Kidney capillary endothelial cell (primary cell): ENCODE measurements around the gene GLIS2.

Experiments used
- DNase-seq: peaks from one replicate; pipeline ENCODE4 v3.0.0-alpha.2; 2018; ENCODE audit warnings: low spot score

The GLIS2 gene

DNA sequence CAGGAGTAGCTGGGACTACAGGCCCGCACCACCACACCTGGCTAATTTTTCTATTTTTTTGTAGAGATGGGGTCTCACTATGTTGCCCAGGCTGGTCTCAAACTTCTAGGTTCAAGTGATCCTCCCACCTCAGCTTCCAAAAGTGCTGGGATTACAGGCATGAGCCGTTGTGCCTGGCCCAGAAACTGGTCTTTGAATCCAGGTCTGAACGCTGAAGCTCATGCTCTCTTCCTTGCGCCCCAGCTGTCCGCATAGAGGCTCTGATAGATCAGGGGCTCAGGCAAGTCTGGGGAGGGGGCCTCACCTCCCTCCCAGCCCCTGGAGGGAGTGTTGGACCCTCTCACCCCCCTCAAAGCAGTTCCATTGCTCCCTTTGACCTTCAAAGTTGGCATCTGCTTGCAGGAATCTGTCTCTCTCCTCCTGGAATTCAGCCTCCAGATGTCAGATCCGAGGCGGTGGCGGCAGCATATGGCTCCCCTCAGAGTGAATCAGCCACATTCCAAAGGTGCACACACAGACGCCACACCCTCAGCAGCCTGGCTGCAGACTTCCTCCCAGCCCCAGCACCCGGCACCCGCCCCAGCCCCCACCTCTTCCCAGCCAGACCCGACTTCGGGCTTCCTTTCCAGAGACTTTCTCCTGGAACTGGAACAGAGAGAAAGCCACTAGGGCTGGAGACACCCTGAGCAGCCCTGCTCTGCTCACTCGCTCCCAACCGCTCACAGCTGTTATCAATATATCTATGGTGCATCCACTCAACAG lies 16.9 kb upstream of the GLIS2 start:
- peak; percentile 99 for DNase-seq

DNA sequence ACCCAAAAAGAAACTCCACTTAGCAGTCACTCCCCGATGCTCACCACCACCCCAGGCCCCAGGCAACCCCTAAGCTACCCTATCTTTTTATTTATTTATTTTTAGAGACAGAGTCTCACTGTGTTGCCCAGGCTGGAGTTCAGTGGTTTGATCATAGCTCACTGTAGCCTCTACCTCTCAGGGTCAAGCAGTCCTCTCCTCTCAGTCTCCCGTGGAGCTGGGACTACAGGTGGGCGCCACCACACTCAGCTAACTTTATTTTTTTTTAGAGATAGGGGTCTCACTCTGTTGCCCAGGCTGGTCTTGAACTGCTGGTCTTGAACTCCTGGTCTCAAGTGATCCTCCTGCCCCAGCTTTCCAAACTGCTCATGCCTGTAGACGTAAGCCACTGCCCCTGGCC lies 14.7 kb upstream of the GLIS2 start:
- DNase-seq: no peak

- no peak for DNase-seq
Measured at GRCh38 chr16:4301968-4302367, 13.9 kb upstream of the GLIS2 start.

DNA sequence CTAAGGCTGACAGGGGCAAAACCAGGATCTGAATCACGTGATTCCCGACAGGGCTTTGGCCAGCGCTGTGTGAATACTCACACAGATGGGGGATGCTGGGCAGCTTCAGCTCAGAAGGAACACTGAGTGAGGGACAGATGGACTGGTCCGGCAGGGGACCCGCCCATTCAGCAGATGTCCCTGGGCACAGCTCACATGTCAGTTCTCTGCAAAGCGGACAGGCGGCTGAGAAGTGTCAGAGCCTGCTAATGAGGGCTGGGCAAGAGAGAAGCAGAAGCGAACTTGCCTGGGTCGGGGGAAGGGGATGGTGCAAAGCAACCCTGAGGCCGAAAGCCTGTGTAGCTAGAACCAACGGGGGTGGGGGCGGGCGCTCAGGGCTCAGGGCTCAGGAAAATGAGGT lies 11.9 kb upstream of the GLIS2 start:
- DNase-seq: no peak

DNA sequence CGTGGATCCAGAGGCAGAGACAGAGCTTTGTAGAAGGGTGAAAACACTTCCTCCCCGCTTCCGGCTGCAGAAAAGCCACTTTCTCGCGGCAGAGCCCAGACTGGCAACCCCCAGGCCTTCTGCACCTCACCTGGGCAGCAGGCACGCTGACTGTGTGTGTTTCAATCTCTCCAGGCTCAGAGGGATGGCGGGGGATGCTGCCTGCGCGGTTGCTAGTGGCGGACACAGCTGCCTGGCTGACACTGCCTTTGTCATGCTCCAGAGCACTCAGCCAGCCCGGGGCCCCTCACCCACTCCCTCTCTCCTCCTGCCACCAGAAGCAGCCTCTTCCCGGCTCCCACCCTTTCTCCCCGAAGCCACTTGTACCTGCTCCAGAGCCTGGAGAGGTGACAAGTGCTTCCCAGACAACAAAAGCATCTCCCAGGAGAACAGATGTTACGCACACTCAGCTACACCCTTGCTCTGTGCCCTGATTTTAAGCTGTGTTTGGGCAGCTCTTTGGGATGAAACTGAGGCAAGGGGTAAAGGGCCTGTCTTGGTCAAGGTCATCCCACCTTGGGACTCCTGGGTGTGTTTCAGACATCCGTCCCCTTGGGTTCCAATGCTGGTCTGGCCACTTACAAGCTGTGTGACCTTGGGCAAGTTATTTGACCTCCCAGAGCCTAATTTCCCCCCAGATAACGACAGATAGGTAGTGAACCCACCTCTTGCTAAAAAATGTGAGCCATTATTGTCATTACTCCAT lies 9.2 kb upstream of the GLIS2 start:
- DNase-seq: no peak

DNA sequence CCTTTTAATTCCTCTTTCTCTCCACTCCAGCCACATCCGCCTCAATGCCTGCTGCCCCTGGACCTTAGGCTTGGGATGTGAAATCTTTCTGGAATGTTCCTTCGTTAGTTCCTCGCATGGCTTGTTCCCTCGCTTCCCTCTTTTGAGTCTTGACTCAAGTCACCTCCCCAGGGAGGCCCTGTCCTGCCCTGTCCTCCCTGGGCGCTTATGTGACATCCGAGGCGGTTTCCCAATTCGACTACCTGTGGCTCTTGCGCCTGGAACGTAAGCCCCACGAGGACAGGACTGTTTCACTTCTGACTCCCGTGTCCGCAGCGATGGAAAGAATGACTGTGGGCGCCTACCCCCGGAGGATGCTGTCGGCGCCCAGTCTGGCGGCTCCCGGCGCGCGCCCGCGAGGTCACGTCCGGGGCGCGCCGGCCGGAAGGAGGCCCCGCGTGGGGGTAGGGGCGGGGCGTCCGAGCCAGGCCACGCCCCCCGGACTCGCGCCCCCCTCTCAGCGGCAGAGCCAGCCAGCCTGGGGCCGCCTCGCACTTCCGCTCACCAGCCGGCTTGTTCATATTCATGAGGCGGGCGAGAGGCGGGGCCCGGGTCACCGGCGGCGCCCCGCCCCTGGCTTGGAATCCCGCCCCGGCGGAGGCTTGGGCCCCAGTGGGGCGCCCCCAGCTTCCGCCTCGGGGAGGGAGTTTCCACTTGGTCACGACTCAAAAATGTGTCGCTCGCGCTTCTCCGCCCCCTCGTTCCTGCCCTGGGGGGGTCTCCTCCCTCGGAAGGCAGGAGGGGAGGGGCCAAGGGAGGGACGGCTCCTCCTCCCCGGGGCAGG lies 8.4 kb upstream of the GLIS2 start:
- DNase-seq: peak; percentile 93

GRCh38 chr16:4309102-4309832 lies 6.6 kb upstream of the GLIS2 start:
- no peak for DNase-seq

- DNase-seq: no peak
Measured at GRCh38 chr16:4309833-4310266, 6.0 kb upstream of the GLIS2 start.

DNA sequence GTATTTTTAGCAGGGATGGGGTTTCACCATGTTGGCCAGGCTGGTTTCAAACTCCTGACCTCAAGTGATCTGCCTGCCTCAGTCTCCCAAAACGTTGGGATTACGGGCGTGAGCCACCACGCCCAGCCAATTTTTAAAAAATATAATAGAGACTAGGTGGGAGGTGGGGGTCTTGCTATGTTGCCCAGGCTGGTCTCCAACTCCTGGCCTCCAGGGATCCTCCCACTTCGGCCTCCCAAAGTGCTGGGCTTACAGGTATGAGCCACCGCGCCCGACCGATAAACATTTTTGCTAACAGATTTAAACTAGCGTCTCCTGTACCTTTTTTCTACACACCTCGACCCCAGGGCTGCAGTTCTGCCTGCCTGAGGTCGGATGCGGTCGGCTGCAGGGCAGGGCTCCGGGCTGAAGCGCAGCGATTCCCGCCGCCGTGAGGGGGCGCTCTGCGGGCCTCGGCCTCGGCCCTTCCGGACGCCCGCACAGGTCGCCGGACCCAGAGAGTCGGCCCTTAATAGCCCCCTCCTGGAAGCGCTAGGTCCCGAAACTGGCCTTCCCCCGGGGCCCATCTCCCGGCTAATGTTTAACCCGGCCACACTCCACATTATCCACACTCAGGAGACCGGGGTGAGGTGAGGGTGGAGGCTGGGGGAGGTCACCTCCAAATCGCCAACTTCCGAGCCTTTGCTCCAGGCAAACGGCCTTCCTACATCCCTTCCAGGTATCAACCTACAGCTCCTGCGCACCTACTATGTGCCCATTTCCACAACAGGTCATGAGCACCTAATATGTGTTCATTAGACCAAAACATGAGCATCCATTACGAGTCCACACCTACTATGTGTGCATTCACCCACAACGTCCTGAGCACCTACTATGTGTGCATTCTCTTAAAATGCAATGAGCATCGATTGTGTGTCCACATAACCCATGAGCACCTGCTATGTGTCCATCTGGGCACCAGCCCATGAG lies 2.0 kb upstream of the GLIS2 start:
- no peak for DNase-seq

- DNase-seq: no peak
Measured at GRCh38 chr16:4314532-4315185, 1.2 kb upstream of the GLIS2 start.

- no peak for DNase-seq
Measured at GRCh38 chr16:4316108-4316863, 419 bp downstream of the GLIS2 start.

GRCh38 chr16:4316864-4317531 lies 1.1 kb downstream of the GLIS2 start:
- no peak for DNase-seq

DNA sequence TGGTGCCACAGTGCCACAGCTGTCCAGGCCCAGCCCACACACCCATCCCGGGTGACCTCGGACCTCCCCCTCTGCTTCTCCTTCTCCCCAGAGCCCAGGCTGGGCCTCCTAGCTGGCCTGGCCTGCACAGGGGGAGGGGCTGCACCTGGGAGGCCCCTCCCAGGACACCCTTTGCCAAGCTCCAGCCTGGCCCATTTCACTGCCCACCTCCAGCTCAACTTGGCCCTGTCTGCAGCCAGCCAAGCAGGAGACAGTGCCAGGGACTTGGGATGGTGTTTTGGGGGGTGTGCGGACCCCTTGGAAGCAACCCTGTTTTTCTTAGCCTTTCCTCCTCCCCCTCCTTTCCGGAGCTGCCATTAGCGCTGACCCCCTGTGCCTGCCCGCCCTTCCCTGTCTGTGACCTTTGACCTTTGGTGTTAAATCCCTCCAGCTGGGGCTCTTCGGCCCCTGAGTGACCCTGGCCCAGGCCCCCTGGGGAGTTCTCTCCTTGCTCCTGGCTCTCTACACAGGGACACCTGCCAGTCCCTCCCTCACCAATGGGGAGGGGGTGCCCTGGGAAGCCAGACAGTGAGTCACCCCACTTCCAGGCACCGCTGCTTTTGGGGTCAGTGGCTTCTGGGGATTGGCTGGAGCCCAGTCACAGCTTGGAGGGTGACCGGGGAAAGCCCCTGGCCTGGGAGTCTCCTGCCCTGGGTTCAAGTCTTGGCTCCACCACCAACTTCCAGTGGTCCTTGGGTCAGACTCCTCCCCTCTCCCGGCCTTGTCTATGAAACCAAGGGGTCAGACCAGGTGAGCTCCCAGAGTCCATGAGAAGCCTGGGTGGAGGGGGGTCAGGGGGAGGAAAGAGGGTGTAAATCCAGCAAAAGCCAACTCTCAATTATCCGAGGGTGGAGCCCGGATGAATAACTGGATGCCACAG lies 1.9 kb downstream of the GLIS2 start:
- DNase-seq: no peak

- DNase-seq: no peak
Measured at GRCh38 chr16:4318451-4318910, 2.6 kb downstream of the GLIS2 start.

DNA sequence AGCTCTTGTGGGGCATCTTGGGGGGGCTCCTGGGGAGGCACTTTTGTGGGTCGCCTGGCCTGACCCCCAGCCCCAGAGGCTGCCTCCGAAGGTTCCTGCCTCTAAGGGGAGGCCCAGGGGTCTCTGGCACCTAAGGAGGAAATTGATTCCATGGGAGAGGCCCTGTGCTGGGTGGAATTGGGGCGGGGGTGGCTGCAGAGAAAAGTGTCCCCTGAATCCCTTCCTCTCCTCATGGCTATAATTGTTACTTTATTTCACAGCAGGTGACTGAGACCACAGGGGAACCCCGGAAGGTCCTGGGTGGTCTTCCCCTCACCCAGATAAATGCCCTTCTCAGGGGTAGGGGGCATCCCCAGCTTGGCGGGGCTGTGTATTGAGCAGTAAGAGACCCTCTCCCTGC lies 3.1 kb downstream of the GLIS2 start:
- DNase-seq: no peak

GRCh38 chr16:4319454-4320421 lies 3.9 kb downstream of the GLIS2 start:
- DNase-seq: no peak
